ENCODE measurements around the gene RUFY1.

DNA sequence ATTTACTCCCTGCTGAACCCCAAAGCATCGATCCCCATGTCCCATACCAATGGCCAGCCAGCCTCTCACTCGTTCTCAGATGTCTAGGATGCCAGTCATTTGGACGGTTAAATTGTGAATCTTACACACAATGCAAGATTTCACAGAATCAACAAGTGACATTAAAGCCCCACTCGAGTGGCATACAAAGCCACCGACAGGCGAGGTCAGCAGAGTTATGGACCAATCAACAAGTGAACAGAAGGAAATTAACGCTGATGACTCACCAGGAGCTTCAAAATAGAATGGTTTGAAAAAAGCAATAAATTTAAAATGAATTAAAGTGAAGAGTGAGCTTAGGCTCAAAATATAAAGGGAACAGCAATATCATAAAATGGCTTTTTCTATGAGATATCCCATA, 8.2 kb upstream of the RUFY1 start:
- TF ChIP-seq CTCF (IDR thresholded peaks at IDR 0.05 in 2 of 3, conservative IDR thresholded peaks at IDR 0.05 in 1 of 3; ENCODE audit: control insufficient read depth in 2 of 3, extremely low read depth in 1 of 3, insufficient read depth in 1 of 3, low read depth in 3 of 3, low read length in 3 of 3), result no peak
- no peak for TF ChIP-seq EZH2 (IDR thresholded peaks at IDR 0.05; ENCODE audit: borderline replicate concordance, control insufficient read depth, low read depth, low read length)
- TF ChIP-seq POLR2A (IDR thresholded peaks at IDR 0.05; ENCODE audit: low read depth, low read length), result no peak
- TF ChIP-seq POLR2AphosphoS5 (IDR thresholded peaks at IDR 0.05; ENCODE audit: low read length), result no peak
- TF ChIP-seq JUND (IDR thresholded peaks at IDR 0.05; ENCODE audit: low read depth, low read length), result no peak
- TF ChIP-seq SIX5 (IDR thresholded peaks at IDR 0.05; ENCODE audit: low read depth, low read length, severe bottlenecking), result no peak
- TF ChIP-seq TBL1XR1 (IDR thresholded peaks at IDR 0.05; ENCODE audit: low read depth, low read length), result no peak
- TF ChIP-seq MTA3 (IDR thresholded peaks at IDR 0.05; ENCODE audit: borderline replicate concordance, low read length), result no peak
- no peak for TF ChIP-seq NFXL1 (IDR thresholded peaks at IDR 0.05; ENCODE audit: borderline replicate concordance)
- no peak for TF ChIP-seq RELA (IDR thresholded peaks at IDR 0.05; ENCODE audit: borderline replicate concordance, partially characterized antibody)
- no peak for TF ChIP-seq CHD4 (IDR thresholded peaks at IDR 0.05)
- no peak for TF ChIP-seq JUNB (IDR thresholded peaks at IDR 0.05)
- no peak for TF ChIP-seq ELK1 (IDR thresholded peaks at IDR 0.05; ENCODE audit: low read depth, low read length)
- TF ChIP-seq KDM1A (IDR thresholded peaks at IDR 0.05; ENCODE audit: borderline replicate concordance), result no peak

Measured in GM12878 (cell line).